ENCODE results near the gene CACNA1D.
A peak's percentile ranks its signal among the peaks of the same experiment; 100 is the strongest.

CACNA1D gene

GRCh38 chr3:53750253-53751210, 256.1 kb downstream of the CACNA1D start:
- FAIRE-seq (peak; percentile 96), DNase-seq (ENCODE audit: insufficient read length) (no peak)
- TF ChIP-seq POLR2A (IDR thresholded peaks at IDR 0.05; ENCODE audit: low read depth, low read length): no peak
- TF ChIP-seq POLR2AphosphoS5 (IDR thresholded peaks at IDR 0.05; ENCODE audit: low read depth, low read length): no peak
- no peak for TF ChIP-seq TAF1 (IDR thresholded peaks at IDR 0.05; ENCODE audit: borderline replicate concordance, low read depth, low read length)

- FAIRE-seq (peak; percentile 89), DNase-seq (ENCODE audit: insufficient read length) (no peak)
- TF ChIP-seq POLR2AphosphoS5 (IDR thresholded peaks at IDR 0.05; ENCODE audit: low read depth, low read length): no peak
- TF ChIP-seq TAF1 (IDR thresholded peaks at IDR 0.05; ENCODE audit: borderline replicate concordance, low read depth, low read length): no peak
- TF ChIP-seq POLR2A (IDR thresholded peaks at IDR 0.05; ENCODE audit: low read depth, low read length): no peak
Observed at GRCh38 chr3:53753518-53754183, 259.2 kb downstream of the CACNA1D start.

- DNase-seq (ENCODE audit: insufficient read length): no peak
- no peak for TF ChIP-seq POLR2A (IDR thresholded peaks at IDR 0.05; ENCODE audit: low read depth, low read length)
- no peak for TF ChIP-seq TAF1 (IDR thresholded peaks at IDR 0.05; ENCODE audit: borderline replicate concordance, low read depth, low read length)
- no peak for FAIRE-seq
Observed at GRCh38 chr3:53754325-53754724, 259.9 kb downstream of the CACNA1D start.

- no peak for TF ChIP-seq POLR2A (IDR thresholded peaks at IDR 0.05; ENCODE audit: low read depth, low read length)
- no peak for TF ChIP-seq TAF1 (IDR thresholded peaks at IDR 0.05; ENCODE audit: borderline replicate concordance, low read depth, low read length)
- TF ChIP-seq POLR2AphosphoS5 (IDR thresholded peaks at IDR 0.05; ENCODE audit: low read depth, low read length): no peak
- DNase-seq (ENCODE audit: insufficient read length) (no peak), FAIRE-seq (no peak)
Observed at GRCh38 chr3:53758846-53759245, 264.4 kb downstream of the CACNA1D start.

- FAIRE-seq: no peak
- TF ChIP-seq TAF1 (IDR thresholded peaks at IDR 0.05; ENCODE audit: borderline replicate concordance, low read depth, low read length): no peak
- TF ChIP-seq POLR2AphosphoS5 (IDR thresholded peaks at IDR 0.05; ENCODE audit: low read depth, low read length): no peak
- TF ChIP-seq POLR2A (IDR thresholded peaks at IDR 0.05; ENCODE audit: low read depth, low read length): no peak
- no peak for DNase-seq (ENCODE audit: insufficient read length)
Observed at GRCh38 chr3:53763353-53763752, 268.9 kb downstream of the CACNA1D start.

GRCh38 chr3:53764026-53764775, 269.8 kb downstream of the CACNA1D start:
- peak; percentile 70 for FAIRE-seq
- no peak for DNase-seq (ENCODE audit: insufficient read length)
- TF ChIP-seq POLR2AphosphoS5 (IDR thresholded peaks at IDR 0.05; ENCODE audit: low read depth, low read length) (no peak), TAF1 (IDR thresholded peaks at IDR 0.05; ENCODE audit: borderline replicate concordance, low read depth, low read length) (no peak), POLR2A (IDR thresholded peaks at IDR 0.05; ENCODE audit: low read depth, low read length) (no peak)

- FAIRE-seq: no peak
- TF ChIP-seq POLR2A (IDR thresholded peaks at IDR 0.05; ENCODE audit: low read depth, low read length) (no peak), POLR2AphosphoS5 (IDR thresholded peaks at IDR 0.05; ENCODE audit: low read depth, low read length) (no peak), TAF1 (IDR thresholded peaks at IDR 0.05; ENCODE audit: borderline replicate concordance, low read depth, low read length) (no peak)
- DNase-seq (ENCODE audit: insufficient read length): no peak
Observed at GRCh38 chr3:53765753-53766152, 271.3 kb downstream of the CACNA1D start.

GRCh38 chr3:53766706-53767105, 272.3 kb downstream of the CACNA1D start:
- DNase-seq (ENCODE audit: insufficient read length) (no peak), FAIRE-seq (no peak)
- no peak for TF ChIP-seq POLR2A (IDR thresholded peaks at IDR 0.05; ENCODE audit: low read depth, low read length)
- no peak for TF ChIP-seq POLR2AphosphoS5 (IDR thresholded peaks at IDR 0.05; ENCODE audit: low read depth, low read length)
- no peak for TF ChIP-seq TAF1 (IDR thresholded peaks at IDR 0.05; ENCODE audit: borderline replicate concordance, low read depth, low read length)

- FAIRE-seq: peak; percentile 81
- DNase-seq (ENCODE audit: insufficient read length): no peak
- TF ChIP-seq POLR2AphosphoS5 (IDR thresholded peaks at IDR 0.05; ENCODE audit: low read depth, low read length) (no peak), TAF1 (IDR thresholded peaks at IDR 0.05; ENCODE audit: borderline replicate concordance, low read depth, low read length) (no peak), POLR2A (IDR thresholded peaks at IDR 0.05; ENCODE audit: low read depth, low read length) (no peak)
Observed at GRCh38 chr3:53768478-53769459, 274.4 kb downstream of the CACNA1D start.

- no peak for DNase-seq (ENCODE audit: insufficient read length)
- peak; percentile 24 for FAIRE-seq
- TF ChIP-seq POLR2A (IDR thresholded peaks at IDR 0.05; ENCODE audit: low read depth, low read length) (no peak), POLR2AphosphoS5 (IDR thresholded peaks at IDR 0.05; ENCODE audit: low read depth, low read length) (no peak), TAF1 (IDR thresholded peaks at IDR 0.05; ENCODE audit: borderline replicate concordance, low read depth, low read length) (no peak)
Observed at GRCh38 chr3:53772562-53772961, 278.2 kb downstream of the CACNA1D start.

Measured in GM12892 (cell line).